ENCODE results near the gene FMO5.

DNA sequence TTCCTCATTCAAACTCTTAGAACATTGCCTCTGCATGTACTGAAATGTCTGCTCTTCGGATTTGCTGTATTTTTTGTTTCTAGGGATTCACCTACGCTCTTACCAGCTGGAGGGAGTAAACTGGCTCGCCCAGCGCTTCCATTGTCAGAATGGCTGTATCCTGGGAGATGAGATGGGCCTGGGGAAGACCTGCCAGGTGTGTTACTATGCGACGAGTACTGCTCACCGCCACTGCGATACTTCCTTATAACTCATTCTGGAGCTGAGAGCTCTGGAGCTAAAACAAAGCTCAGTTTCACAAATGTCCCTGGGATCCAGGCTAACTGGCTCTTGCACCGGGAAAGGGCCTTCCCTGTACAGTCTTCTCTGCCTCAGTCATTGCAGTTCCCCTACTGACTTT lies 27.4 kb upstream of the FMO5 start:
- no peak for TF ChIP-seq EZH2 (IDR thresholded peaks at IDR 0.05; ENCODE audit: borderline replicate concordance, insufficient read depth, low read length, poor library complexity, severe bottlenecking)
- TF ChIP-seq, protein P1, sequence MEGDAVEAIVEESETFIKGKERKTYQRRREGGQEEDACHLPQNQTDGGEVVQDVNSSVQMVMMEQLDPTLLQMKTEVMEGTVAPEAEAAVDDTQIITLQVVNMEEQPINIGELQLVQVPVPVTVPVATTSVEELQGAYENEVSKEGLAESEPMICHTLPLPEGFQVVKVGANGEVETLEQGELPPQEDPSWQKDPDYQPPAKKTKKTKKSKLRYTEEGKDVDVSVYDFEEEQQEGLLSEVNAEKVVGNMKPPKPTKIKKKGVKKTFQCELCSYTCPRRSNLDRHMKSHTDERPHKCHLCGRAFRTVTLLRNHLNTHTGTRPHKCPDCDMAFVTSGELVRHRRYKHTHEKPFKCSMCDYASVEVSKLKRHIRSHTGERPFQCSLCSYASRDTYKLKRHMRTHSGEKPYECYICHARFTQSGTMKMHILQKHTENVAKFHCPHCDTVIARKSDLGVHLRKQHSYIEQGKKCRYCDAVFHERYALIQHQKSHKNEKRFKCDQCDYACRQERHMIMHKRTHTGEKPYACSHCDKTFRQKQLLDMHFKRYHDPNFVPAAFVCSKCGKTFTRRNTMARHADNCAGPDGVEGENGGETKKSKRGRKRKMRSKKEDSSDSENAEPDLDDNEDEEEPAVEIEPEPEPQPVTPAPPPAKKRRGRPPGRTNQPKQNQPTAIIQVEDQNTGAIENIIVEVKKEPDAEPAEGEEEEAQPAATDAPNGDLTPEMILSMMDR (IDR thresholded peaks at IDR 0.05; ENCODE audit: poor library complexity, severe bottlenecking): no peak
